Measurements from ENCODE around the gene ACOXL. TPM values are rescaled to one million over a fixed set of nuclear protein-coding genes. Genes with fewer than 3 reads are reported as not detected.

The ACOXL gene
- total and polyA plus RNA-seq, 2 of the 8 experiments (the other 6 are each of a cell fraction or from before 2014, with no cell fraction given), result 11.4 to 20.6 TPM

DNA sequence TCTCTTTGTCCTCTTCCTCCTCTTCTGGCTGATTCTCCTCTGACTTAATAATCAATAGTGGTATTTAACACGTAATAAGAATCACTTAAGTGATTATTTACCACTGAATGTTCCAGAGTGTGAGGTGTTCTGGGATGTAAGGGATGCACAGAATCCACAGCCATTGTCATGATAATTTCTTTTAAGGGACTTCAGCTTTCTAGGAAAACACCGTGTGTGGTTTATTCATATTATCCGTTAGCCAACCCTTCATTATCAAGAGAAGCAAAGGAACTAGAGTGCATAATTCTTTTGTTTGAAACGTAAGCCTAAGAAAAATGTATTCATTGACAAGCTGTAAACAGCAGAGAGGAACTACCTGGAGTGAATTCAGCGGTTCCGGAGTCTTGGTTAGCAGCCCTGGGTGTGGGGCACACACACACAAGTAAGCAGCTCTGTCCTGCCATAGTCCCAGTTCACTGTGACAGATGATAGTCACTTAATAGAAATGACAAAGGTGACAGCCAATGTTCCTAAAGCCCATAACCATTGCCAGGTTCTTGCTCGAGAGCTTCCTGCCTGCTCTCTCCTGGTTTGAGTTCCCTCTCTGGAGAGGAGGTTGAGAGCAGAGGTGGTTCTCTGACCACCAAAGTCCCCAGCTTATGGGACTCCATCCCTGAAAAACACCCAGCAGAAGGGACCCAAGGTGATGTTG lies 101.9 kb downstream of the ACOXL start:
- Histone ChIP-seq H3K56ac (replicated peaks; ENCODE audit: insufficient read length, low read depth, low read length) (no peak overlapping the region), H4K8ac (ENCODE audit: extremely low read depth, insufficient read depth, low read length) (no peak overlapping the region), H2BK20ac (ENCODE audit: low read length) (no peak overlapping the region), H3K4me3 (ENCODE audit: extremely low read depth in 1 of 4, insufficient read depth in 2 of 4, low read depth in 3 of 4, low read length in 4 of 4) (peak overlapping the region in 1 of 4 experiments; percentile 1; a peak in 1 of 8 replicates), H2AK5ac (ENCODE audit: low read depth, low read length) (no peak overlapping the region; the same call in 1 of the 2 replicates), H3K4ac (replicated peaks; ENCODE audit: insufficient read length, low read depth, low read length) (peak overlapping the region; percentile 7), H4K20me1 (replicated peaks in 1 of 2; ENCODE audit: control insufficient read depth in 1 of 2, insufficient read depth in 2 of 2, low read length in 2 of 2) (peaks cover 0 to 6% of the 10 kb centered on the region in 2 experiments), H2BK15ac (ENCODE audit: low read length) (no peak overlapping the region), H4K5ac (ENCODE audit: insufficient read length, low read depth, low read length) (no peak overlapping the region), H4K91ac (replicated peaks; ENCODE audit: insufficient read length, low read length) (no peak overlapping the region), H3K18ac (ENCODE audit: extremely low read depth, low read length) (0 out of 2 replicates have a peak overlapping the region, but pooled peaks have one; percentile 10), H3K79me1 (ENCODE audit: low read depth, low read length) (0 out of 2 replicates have a peak, but pooled peaks cover 3% of the 10 kb centered on the region), H3K9me3 (ENCODE audit: insufficient read depth in 2 of 2, low read depth in 1 of 2, low read length in 1 of 2) (no peaks in the 10 kb centered on the region), H2BK5ac (ENCODE audit: low read depth, low read length) (peak overlapping the region; percentile 28; the same call in 1 of the 2 replicates), H3K9ac (replicated peaks in 1 of 4; ENCODE audit: extremely low read depth in 1 of 4, low read depth in 3 of 4, low read length in 3 of 4) (no peak overlapping the region), H3K4me1 (replicated peaks in 1 of 4; ENCODE audit: control insufficient read depth in 3 of 4, insufficient read depth in 4 of 4, low read length in 3 of 4) (peaks cover 16 to 51% (median 40%) of the 10 kb centered on the region in 4 experiments), H3K23ac (ENCODE audit: insufficient read length) (no peak overlapping the region), H3K23me2 (ENCODE audit: low read depth, low read length) (no peaks in the 10 kb centered on the region; the same call in 1 of the 2 replicates), H2AFZ (ENCODE audit: low read length) (no peak overlapping the region), H2BK12ac (ENCODE audit: low read depth, low read length) (peak overlapping the region; percentile 13; the same call in 1 of the 2 replicates), H3K14ac (ENCODE audit: insufficient read length) (no peak overlapping the region), H3K27me3 (replicated peaks in 1 of 4; ENCODE audit: control insufficient read depth in 3 of 4, extremely low read depth in 1 of 4, insufficient read depth in 3 of 4, low read length in 3 of 4) (no peaks in the 10 kb centered on the region), H3K36me3 (ENCODE audit: control insufficient read depth in 2 of 4, insufficient read depth in 4 of 4, low read length in 3 of 4) (peaks cover 0 to 4% (median 1%) of the 10 kb centered on the region in 4 experiments; a peak in 2 of 8 replicates), H3K27ac (ENCODE audit: low read depth, low read length) (no peak overlapping the region; the same call in 1 of the 2 replicates), H2BK120ac (replicated peaks; ENCODE audit: low read depth, low read length) (peak overlapping the region; percentile 5), H3K4me2 (ENCODE audit: insufficient read depth in 1 of 2, low read depth in 2 of 2, low read length in 2 of 2) (peak overlapping the region; percentile 24 to 63; a peak in 3 of 4 replicates), H3K79me2 (ENCODE audit: control insufficient read depth in 1 of 2, insufficient read depth in 2 of 2, low read length in 2 of 2) (no peaks in the 10 kb centered on the region)
- POLR2A ChIA-PET (ENCODE audit: partially characterized antibody), result interaction anchor here (0.7 kb wide), 1 partner anchor 23 kb away, joined by 3 read pairs; no protein-coding TSS in a partner anchor
- CTCF ChIA-PET (ENCODE audit: partially characterized antibody), result interaction anchor here (0.8 to 5.6 kb wide), 10 partner anchors 8 to 252 kb away, joined by 3 to 25 read pairs (median 4); no protein-coding TSS in a partner anchor
- 26% methylated on average over 7 of the region's 7 CpGs; no CpG with 5 or more reads in 1 of the 2 experiments for WGBS, 2 experiments (ENCODE audit: extremely low coverage in 1 of 2, insufficient coverage in 1 of 2, insufficient read length in 1 of 2, insufficient replicate concordance in 2 of 2, low coverage in 1 of 2, low lambda C conversion rate in 2 of 2, missing lambda C conversion rate in 1 of 2)
- FAIRE-seq (no peak), DNase-seq (ENCODE audit: low read depth in 1 of 2, low spot score in 2 of 2) (no peak)
- TF ChIP-seq GTF2F1 (IDR thresholded peaks at IDR 0.05; ENCODE audit: borderline replicate concordance, low read depth, low read length), result no peak
